H9 (cell line): Measurements from ENCODE around the gene MORN5. TPM values are rescaled to one million over a fixed set of nuclear protein-coding genes. Genes with fewer than 3 reads are reported as not detected.
A peak's percentile ranks its signal among the peaks of the same experiment; 100 is the strongest.

Experiments used
- DNase-seq: peaks from one replicate; pipeline ENCODE4 v3.0.0-alpha.2; 2017
- H2AFZ ChIP-seq: one replicate; pipeline ENCODE4 v1.6.1; 2013; ENCODE audit warnings: mild to moderate bottlenecking, low read length, control low read depth, moderate library complexity
- H2AK5ac ChIP-seq: 2 replicates; pipeline ENCODE4 v1.6.1; 2013; ENCODE audit warnings: low read length, control low read depth, mixed read lengths; ENCODE audit not compliant: insufficient read length
- H2BK120ac ChIP-seq: one replicate; pipeline ENCODE4 v1.6.1; 2013; ENCODE audit warnings: low read depth, mild to moderate bottlenecking, low read length, control low read depth, inconsistent platforms; ENCODE audit not compliant: poor library complexity, severe bottlenecking
- H2BK12ac ChIP-seq: 2 replicates; pipeline ENCODE4 v1.6.1; 2013; ENCODE audit warnings: low read length, control low read depth, mixed read lengths, low read depth; ENCODE audit not compliant: insufficient read length
- H2BK15ac ChIP-seq: 2 replicates; pipeline ENCODE4 v1.6.1; 2013; ENCODE audit warnings: low read depth, low read length, control low read depth
- H2BK20ac ChIP-seq: one replicate; pipeline ENCODE4 v1.6.1; 2013; ENCODE audit warnings: low read depth, mild to moderate bottlenecking, low read length, control low read depth, inconsistent platforms; ENCODE audit not compliant: poor library complexity, severe bottlenecking
- H2BK5ac ChIP-seq: 2 replicates; pipeline ENCODE4 v1.6.1; 2013; ENCODE audit warnings: low read length, control low read depth, mixed read lengths; ENCODE audit not compliant: insufficient read length
- H3K14ac ChIP-seq: 2 replicates; pipeline ENCODE4 v1.6.1; 2013; ENCODE audit warnings: low read length, control low read depth; ENCODE audit not compliant: insufficient read depth
- H3K18ac ChIP-seq: 2 replicates; pipeline ENCODE4 v1.6.1; 2013; ENCODE audit warnings: low read depth, mild to moderate bottlenecking, mixed read lengths, low read length, control low read depth; ENCODE audit not compliant: insufficient read length
- H3K23ac ChIP-seq: 2 replicates; pipeline ENCODE4 v1.6.1; 2013; ENCODE audit warnings: low read length, control low read depth, mixed read lengths, low read depth; ENCODE audit not compliant: insufficient read length
- H3K23me2 ChIP-seq: 2 replicates; pipeline ENCODE4 v1.6.1; 2013; ENCODE audit warnings: low read depth, mild to moderate bottlenecking, mixed read lengths, low read length, control low read depth; ENCODE audit not compliant: insufficient read length, poor library complexity, severe bottlenecking
- H3K27ac ChIP-seq: 2 replicates; pipeline ENCODE4 v1.5.1; 2013; ENCODE audit warnings: low read length, control low read depth, mixed read lengths, low read depth; ENCODE audit not compliant: insufficient read length
- H3K27me3 ChIP-seq: 2 replicates; pipeline ENCODE4 v1.6.1; 2013; ENCODE audit warnings: low read length, control low read depth, inconsistent platforms; ENCODE audit not compliant: insufficient read depth
- H3K4ac ChIP-seq: 2 replicates; pipeline ENCODE4 v1.6.1; 2013; ENCODE audit warnings: low read depth, mild to moderate bottlenecking, control low read depth, inconsistent platforms, low read length, moderate library complexity
- H3K4me1 ChIP-seq: 2 replicates; pipeline ENCODE4 v1.6.1; 2013; ENCODE audit warnings: low read length, control low read depth, inconsistent platforms; ENCODE audit not compliant: insufficient read depth
- H3K4me2 ChIP-seq: 2 replicates; pipeline ENCODE4 v1.6.1; 2013; ENCODE audit warnings: low read length, control low read depth, mixed read lengths; ENCODE audit not compliant: insufficient read length, insufficient read depth
- H3K56ac ChIP-seq: 2 replicates; pipeline ENCODE4 v1.6.1; 2013; ENCODE audit warnings: low read depth, mild to moderate bottlenecking, mixed read lengths, low read length, control low read depth; ENCODE audit not compliant: insufficient read length
- H3K79me1 ChIP-seq: 2 replicates; pipeline ENCODE4 v1.6.1; 2013; ENCODE audit warnings: low read depth, mild to moderate bottlenecking, moderate library complexity, low read length, control low read depth, inconsistent platforms; ENCODE audit not compliant: insufficient read depth, poor library complexity, severe bottlenecking
- H3K79me2 ChIP-seq: 2 replicates; pipeline ENCODE4 v1.6.1; 2013; ENCODE audit warnings: low read length, control low read depth, inconsistent platforms; ENCODE audit not compliant: insufficient read depth
- H3K9ac ChIP-seq: 2 replicates; pipeline ENCODE4 v1.6.1; 2013; ENCODE audit warnings: low read length, control low read depth, mixed read lengths; ENCODE audit not compliant: insufficient read length; ENCODE audit errors: extremely low read depth
- H3K9me3 ChIP-seq: one replicate; pipeline ENCODE4 v1.6.1; 2013; ENCODE audit warnings: low read depth, low read length, inconsistent platforms; ENCODE audit not compliant: control insufficient read depth
- H3T11ph ChIP-seq: one replicate; pipeline ENCODE4 v1.6.1; 2013; ENCODE audit warnings: mild to moderate bottlenecking, low read length, control low read depth, inconsistent platforms
- H4K20me1 ChIP-seq: one replicate; pipeline ENCODE4 v1.6.1; 2013; ENCODE audit not compliant: control insufficient read depth, insufficient read length, insufficient read depth
- H4K5ac ChIP-seq: 2 replicates; pipeline ENCODE4 v1.6.1; 2013; ENCODE audit warnings: low read depth, mild to moderate bottlenecking, mixed read lengths, low read length, control low read depth; ENCODE audit not compliant: insufficient read length
- H4K8ac ChIP-seq: replicated peaks from 2 replicates; pipeline ENCODE4 v1.6.1; 2013; ENCODE audit warnings: low read length, control low read depth, mixed read lengths, low read depth; ENCODE audit not compliant: insufficient read length
- H4K91ac ChIP-seq: 2 replicates; pipeline ENCODE4 v1.6.1; 2013; ENCODE audit warnings: low read depth, mild to moderate bottlenecking, moderate library complexity, mixed read lengths, low read length, control low read depth; ENCODE audit not compliant: insufficient read length
- H3K27ac Mint-ChIP-seq, 3 experiments: 2 replicates in 2 of 3; 3 replicates in 1 of 3; pipeline ENCODE4 v1.8.0; 2020 to 2021; ENCODE audit warnings: mixed read lengths in 3 of 3, mild to moderate bottlenecking in 1 of 3, moderate library complexity in 1 of 3
- H3K27me3 Mint-ChIP-seq: 2 replicates; pipeline ENCODE4 v1.8.0; 2021; ENCODE audit warnings: low read depth, mild to moderate bottlenecking, moderate library complexity, mixed read lengths
- H3K36me3 Mint-ChIP-seq, 3 experiments: 2 replicates in 2 of 3; 3 replicates in 1 of 3; pipeline ENCODE4 v1.8.0; 2020 to 2021; ENCODE audit warnings: low read depth in 3 of 3, mixed read lengths in 3 of 3; ENCODE audit not compliant: insufficient read depth in 1 of 3
- H3K4me1 Mint-ChIP-seq, 2 experiments: 2 replicates each; pipeline ENCODE4 v1.8.0; 2020; ENCODE audit warnings: mixed read lengths in 2 of 2
- H3K4me3 Mint-ChIP-seq, 2 experiments: 2 replicates in 1 of 2; 3 replicates in 1 of 2; pipeline ENCODE4 v1.8.0; 2020 to 2021; ENCODE audit warnings: mild to moderate bottlenecking in 2 of 2, mixed read lengths in 2 of 2, moderate library complexity in 1 of 2
- H3K9me3 Mint-ChIP-seq, 2 experiments: 2 replicates in 1 of 2; 3 replicates in 1 of 2; pipeline ENCODE4 v1.8.0; 2020; ENCODE audit warnings: mild to moderate bottlenecking in 2 of 2, mixed read lengths in 2 of 2, moderate library complexity in 1 of 2
- CTCF ChIP-seq: fragments of 200-600 bp; sonication (generic); conservative IDR thresholded peaks from 3 replicates; pipeline ENCODE4 v1.8.0; 2021; ENCODE audit warnings: antibody characterized with exemption, mild to moderate bottlenecking
- WGBS: extraction: QIAGEN DNeasy Blood & Tissue Kit; methylation state at CpG from one replicate; pipeline ENCODE4 v1.1.7; 2013; ENCODE audit warnings: missing lambda C conversion rate, low lambda C conversion rate, mixed read lengths; ENCODE audit not compliant: insufficient read length; ENCODE audit errors: extremely low coverage; 5-methylcytosine and 5-hydroxymethylcytosine counted together
- total RNA-seq: library from RNA; stranded (reverse); gene quantifications from 2 replicates; pipeline ENCODE4 v1.2.1, GENCODE V29; 2021

The MORN5 gene
- total RNA-seq, 1 experiment from 2014 or later, result not detected

GRCh38 chr9:122206118-122207046 is 46.7 kb downstream of the MORN5 start:
- H3K27me3 Mint-ChIP-seq, result peaks cover 21% of the 10 kb centered on the region
- Histone ChIP-seq H2BK120ac (no peak overlapping the region), H3K14ac (no peak overlapping the region), H3K18ac (no peak overlapping the region), H3K9me3 (no peaks in the 10 kb centered on the region), H2AFZ (no peak overlapping the region), H3K4ac (no peak overlapping the region), H3K23ac (no peak overlapping the region), H3K27me3 (no peaks in the 10 kb centered on the region), H3K27ac (no peak overlapping the region), H3K79me2 (no peaks in the 10 kb centered on the region), H3T11ph (no peak overlapping the region), H3K56ac (no peak overlapping the region), H3K9ac (no peak overlapping the region), H4K5ac (no peak overlapping the region), H4K8ac (no peak overlapping the region), H2BK20ac (no peak overlapping the region), H3K79me1 (no peaks in the 10 kb centered on the region), H3K4me1 (peaks cover 12% of the 10 kb centered on the region; the same call in 1 of the 2 replicates), H2BK15ac (no peak overlapping the region), H4K91ac (no peak overlapping the region), H2BK12ac (no peak overlapping the region), H3K4me2 (no peak overlapping the region), H2AK5ac (no peak overlapping the region), H4K20me1 (no peaks in the 10 kb centered on the region), H3K23me2 (no peaks in the 10 kb centered on the region), H2BK5ac (no peak overlapping the region)
- WGBS, result no CpG with 5 or more reads among the region's 9 CpGs
- H3K9me3 Mint-ChIP-seq, result no peaks in the 10 kb centered on the region
- peaks cover 14 to 18% of the 10 kb centered on the region in 2 experiments for H3K4me1 Mint-ChIP-seq
- TF ChIP-seq CTCF, result no peak
- no peak overlapping the region for H3K4me3 Mint-ChIP-seq
- H3K27ac Mint-ChIP-seq, result 0 out of 7 replicates have a peak overlapping the region, but pooled peaks of 1 of the 3 experiments have one; percentile 22
- H3K36me3 Mint-ChIP-seq, result no peaks in the 10 kb centered on the region
- DNase-seq, result no peak
